NCI-H2171 treated with DMSO at 0.1 percent for 48 hours (cell line): ENCODE results near the gene CFTR.
A peak's percentile ranks its signal among the peaks of the same experiment; 100 is the strongest.
"Not testable (repeated sequence)": the region's sequence is repeated elsewhere in the genome, so short reads cannot be mapped to it uniquely, and the experiment has no call there.

Source experiments
- DNase-seq: peaks from one replicate; lab custom pipeline; 2025; lab: John Stamatoyannopoulos, UW

The CFTR gene

DNA sequence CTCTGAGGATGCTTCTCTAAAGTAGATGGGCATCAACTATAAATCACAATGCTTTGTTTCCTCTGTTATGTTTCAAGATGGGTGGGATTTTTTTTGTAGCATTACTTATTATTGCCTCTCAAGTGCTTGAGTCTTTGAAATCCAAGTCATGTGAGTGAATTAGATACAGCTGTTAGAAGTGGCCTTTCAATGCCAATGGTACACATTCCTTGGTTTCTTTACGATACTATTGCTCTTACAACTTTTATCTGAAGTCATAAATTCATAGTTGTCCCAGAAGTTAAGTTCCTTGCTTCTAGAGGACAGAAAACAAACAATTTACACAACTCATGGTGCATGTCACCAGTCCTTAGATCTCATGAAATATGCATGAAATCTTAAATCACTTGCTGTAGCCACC, 15.5 kb downstream of the CFTR start:
- no peak for DNase-seq

DNA sequence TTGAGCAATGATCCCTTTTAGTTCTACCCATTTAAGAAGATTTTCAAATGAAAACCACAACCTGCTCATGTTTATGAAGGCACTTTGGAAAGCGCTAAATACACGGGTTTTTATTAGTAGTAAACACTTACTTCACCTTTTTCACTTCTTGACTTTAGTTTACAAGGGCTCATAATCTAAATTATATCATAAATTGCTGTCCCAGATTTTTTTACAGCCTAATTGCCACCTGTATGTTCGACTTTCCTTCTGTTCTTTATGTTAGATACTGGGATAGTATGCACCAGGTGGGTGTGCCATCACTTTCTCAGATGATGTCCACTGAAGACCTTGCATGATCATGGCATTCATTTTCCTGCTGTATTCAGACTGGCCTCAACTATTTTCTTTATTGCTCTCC, 22.5 kb downstream of the CFTR start:
- DNase-seq, result no peak

DNA sequence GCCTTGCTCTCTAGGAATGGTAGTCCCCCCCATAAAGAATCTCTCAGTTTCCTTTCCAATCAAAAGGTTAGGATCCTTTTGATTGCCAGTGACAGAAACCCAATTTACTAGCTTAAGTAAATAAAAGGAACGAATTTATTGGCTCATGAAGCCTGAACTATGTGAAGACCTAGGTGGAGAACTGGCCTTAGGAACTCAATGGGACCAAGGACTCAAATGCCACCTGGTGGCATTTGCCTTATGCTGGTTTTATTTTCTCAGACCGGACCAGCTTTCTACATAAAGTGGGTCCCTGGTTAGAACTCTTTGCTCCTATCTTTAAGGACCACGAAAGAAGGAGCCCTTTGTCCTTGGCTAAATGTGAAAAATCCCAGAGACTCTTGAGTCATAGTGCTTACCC, 25.4 kb downstream of the CFTR start:
- no peak for DNase-seq

DNA sequence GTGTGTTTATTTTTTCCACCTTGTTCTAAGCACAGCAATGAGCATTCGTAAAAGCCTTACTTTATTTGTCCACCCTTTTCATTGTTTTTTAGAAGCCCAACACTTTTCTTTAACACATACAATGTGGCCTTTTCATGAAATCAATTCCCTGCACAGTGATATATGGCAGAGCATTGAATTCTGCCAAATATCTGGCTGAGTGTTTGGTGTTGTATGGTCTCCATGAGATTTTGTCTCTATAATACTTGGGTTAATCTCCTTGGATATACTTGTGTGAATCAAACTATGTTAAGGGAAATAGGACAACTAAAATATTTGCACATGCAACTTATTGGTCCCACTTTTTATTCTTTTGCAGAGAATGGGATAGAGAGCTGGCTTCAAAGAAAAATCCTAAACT, 28.9 kb downstream of the CFTR start:
- DNase-seq, result no peak

DNA sequence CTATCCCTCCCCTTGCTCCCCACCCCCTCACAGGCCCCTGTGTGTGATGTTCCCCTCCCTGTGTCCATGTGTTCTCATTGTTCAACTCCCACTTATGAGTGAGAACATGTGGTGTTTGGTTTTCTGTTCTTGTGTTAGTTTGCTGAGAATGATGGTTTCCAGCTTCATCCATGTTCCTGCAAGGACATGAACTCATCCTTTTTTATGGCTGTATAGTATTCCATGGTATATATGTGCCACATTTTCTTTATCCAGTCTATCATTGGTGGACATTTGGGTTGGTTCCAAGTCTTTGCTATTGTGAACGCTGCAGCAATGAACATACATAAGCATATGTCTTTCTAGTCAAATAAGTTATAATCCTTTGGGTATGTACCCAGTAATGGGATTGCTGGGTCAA, 37.4 kb downstream of the CFTR start:
- not testable (repeated sequence) for DNase-seq

DNA sequence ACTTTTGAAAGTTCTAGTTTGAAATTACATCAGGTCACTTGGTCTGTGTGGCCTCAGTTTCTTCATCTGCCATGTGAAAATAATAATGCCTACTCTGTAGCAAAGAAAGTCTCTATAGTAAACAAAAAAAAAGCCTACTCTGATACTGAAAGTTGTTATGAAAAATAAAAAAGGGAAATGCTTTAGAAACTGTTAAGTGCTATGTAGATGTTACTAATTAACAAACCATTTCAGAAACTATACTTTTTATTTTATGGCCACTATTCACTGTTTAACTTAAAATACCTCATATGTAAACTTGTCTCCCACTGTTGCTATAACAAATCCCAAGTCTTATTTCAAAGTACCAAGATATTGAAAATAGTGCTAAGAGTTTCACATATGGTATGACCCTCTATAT, 50.6 kb downstream of the CFTR start:
- DNase-seq, result no peak

DNA sequence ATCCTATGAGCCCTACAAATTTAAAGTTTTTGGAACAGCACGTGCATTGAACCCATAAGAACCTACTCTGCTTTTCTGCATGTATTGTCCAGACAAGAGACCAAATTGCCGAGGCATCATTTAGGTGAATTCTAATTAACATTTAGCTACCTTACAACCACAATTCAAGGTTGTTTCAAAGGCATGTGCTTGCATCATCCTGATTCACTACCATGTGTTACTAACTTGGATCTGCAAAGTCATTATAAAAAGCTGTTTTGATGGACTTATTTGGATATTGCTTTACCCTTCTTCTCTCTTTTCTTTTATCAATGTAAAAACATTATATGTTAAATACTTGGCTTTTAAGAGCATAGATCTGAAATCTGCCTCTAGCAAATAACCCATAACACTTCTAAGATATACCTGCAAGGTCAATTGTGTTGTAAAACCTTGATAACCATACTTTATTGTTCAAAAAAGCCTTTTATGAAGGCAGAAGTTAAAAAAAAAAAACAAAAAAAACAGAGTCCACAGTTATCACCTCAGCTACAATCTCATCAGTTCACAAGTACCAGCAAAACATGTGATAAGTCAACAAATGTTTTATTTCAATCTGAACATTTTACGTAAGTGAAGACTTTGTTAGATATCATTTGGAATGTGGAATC, 51.9 kb downstream of the CFTR start:
- no peak for DNase-seq

DNA sequence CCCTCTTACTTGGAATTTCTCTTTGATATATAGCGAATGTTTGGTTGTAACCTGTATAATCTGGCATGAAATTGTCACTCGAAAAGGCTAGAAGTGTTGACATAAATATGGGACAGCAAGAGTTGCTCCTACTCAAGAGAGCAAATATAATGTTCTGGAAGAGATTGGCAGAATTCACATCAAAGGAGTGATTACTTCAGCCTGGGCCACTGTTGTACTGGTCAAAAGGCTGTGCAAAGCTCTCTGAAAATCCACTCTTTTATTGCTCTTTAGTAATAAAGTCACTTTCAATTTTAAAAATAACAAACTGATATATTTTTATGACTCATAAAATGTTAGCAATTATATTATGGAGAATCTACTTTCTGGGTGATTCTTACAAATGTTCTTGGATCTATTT, 58.2 kb downstream of the CFTR start:
- no peak for DNase-seq

DNA sequence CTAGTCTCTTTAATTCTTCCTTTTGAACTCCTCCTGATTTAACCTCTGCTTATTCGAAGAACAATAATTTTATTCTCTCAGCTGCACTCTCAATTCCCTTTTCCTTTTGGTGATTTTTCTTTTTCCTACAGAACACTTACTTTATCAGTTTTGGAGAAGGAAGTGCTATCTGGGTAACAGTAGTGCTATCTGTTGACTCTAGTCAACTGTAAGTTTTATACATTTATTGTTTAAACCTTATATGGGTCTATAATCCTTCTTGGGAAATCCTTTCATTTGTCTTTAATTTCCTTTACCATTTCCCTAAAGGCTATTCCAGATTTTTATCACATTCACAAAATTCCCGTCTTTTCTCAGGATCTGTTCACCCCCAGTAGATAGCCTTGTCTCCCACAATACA, 64.2 kb downstream of the CFTR start:
- no peak for DNase-seq

DNA sequence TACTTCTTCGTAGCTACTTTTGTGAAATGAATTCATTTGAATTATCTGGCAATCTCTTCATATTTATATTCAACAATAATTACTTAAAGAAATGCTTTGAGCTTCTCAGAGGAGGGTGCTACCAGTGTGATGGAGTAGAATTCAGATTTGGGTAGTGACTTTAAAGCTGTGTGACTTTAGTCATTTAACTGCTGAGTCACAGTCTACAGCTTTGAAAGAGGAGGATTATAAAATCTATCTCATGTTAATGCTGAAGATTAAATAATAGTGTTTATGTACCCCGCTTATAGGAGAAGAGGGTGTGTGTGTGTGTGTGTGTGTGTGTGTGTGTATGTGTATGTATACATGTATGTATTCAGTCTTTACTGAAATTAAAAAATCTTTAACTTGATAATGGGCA, 68.2 kb downstream of the CFTR start:
- no peak for DNase-seq

DNA sequence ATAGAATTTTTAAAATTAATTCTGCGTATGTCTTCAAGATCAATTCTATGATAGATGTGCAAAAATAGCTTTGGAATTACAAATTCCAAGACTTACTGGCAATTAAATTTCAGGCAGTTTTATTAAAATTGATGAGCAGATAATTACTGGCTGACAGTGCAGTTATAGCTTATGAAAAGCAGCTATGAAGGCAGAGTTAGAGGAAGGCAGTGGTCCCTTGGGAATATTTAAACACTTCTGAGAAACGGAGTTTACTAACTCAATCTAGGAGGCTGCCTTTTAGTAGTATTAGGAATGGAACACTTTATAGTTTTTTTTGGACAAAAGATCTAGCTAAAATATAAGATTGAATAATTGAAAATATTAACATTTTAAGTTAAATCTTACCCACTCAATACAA, 70.8 kb downstream of the CFTR start:
- DNase-seq, result peak; percentile 2

DNA sequence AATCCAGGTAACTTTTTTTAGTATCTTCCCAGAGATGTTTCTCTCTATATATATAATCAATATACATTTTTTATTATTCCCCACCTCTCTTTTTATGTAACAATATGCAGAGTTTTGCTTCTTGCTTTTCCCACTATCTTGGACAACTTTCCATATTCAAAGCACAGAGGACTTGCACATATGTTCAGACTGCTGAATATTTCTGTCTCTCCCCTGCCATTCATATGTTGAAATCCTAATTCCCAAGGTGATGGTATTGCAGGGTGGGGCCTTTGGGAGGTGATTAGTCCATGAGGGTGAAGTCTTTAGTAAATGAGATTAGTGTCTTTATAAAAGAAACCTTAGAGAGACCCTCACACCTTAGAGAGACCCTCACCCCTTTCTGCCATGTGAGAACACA, 72.8 kb downstream of the CFTR start:
- no peak for DNase-seq

DNA sequence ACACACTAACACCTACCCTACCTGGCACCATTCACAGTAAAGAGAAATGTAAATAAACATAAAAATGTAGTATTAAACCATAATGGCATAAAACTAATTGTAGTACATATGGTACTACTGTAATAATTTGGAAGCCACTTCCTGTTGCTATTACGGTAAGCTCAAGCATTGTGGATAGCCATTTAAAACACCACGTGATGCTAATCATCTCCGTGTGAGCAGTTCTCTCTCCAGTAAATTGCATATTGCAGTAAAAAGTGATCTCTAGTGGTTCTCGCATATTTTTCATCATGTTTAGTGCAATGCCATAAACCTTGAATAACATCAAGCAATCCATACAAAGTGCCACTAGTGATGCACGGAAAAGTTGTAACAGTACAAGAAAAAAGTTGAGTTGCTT, 75.4 kb downstream of the CFTR start:
- no peak for DNase-seq

DNA sequence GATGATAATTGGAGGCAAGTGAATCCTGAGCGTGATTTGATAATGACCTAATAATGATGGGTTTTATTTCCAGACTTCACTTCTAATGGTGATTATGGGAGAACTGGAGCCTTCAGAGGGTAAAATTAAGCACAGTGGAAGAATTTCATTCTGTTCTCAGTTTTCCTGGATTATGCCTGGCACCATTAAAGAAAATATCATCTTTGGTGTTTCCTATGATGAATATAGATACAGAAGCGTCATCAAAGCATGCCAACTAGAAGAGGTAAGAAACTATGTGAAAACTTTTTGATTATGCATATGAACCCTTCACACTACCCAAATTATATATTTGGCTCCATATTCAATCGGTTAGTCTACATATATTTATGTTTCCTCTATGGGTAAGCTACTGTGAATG, 79.6 kb downstream of the CFTR start:
- no peak for DNase-seq

DNA sequence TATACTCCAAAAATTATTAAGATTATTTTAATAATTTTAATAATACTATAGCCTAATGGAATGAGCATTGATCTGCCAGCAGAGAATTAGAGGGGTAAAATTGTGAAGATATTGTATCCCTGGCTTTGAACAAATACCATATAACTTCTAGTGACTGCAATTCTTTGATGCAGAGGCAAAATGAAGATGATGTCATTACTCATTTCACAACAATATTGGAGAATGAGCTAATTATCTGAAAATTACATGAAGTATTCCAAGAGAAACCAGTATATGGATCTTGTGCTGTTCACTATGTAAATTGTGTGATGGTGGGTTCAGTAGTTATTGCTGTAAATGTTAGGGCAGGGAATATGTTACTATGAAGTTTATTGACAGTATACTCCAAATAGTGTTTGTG, 80.2 kb downstream of the CFTR start:
- no peak for DNase-seq

DNA sequence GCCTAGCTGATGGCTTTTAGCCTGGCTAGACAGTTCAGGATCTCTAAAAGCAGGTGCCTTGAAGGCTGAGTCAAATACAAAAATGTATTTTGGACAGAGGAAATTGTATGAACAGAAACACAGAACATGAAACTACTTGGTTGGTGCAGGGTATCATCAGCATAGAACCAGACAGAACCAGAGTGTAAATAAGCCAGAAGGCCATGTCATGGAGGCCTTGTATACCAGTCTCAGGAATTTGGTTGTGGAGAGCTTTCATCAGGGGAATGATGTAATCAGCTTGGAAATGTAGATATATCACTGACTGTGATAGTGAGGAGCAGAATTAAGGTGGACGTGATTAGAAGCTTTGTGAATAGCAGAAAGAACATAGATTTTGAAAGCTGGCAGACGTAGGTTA, 82.9 kb downstream of the CFTR start:
- no peak for DNase-seq

DNA sequence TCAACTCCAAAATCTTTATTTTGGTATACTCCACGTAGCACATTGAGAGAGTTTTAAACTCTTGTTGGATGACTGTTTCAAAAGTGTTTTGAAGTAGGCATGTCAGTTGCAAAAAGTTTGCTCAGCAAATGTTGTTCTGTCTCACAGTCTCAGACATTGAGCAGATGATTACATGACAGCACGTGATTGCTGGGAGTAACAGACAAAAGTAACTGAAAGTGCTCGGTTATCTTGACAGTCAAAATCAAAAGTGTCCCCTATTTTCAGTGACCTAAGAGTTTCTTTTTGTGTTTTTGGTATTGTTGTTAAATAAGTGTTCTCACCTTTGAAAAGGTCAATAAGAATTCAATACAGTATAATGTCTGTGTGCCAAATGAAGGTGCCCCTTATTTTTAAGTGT, 84.3 kb downstream of the CFTR start:
- no peak for DNase-seq

DNA sequence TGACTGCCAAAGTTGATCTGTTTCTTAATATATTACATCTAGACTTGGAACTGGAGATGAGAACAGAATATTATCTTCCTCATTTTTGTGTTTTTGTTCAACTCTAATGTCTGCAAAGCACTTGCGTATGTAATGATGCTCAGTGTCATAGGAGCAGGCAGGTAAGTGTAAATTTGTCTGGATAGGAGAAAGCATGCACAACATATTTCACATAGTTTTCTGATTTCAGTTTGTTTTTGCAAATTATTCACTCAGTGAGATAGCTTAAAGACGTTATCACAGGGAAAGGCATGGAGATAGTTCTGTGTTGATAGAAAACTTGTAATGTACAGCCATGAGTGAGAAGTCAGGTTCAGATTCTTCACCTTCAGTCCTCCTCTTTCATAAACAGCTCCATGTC, 84.8 kb downstream of the CFTR start:
- DNase-seq, result no peak

DNA sequence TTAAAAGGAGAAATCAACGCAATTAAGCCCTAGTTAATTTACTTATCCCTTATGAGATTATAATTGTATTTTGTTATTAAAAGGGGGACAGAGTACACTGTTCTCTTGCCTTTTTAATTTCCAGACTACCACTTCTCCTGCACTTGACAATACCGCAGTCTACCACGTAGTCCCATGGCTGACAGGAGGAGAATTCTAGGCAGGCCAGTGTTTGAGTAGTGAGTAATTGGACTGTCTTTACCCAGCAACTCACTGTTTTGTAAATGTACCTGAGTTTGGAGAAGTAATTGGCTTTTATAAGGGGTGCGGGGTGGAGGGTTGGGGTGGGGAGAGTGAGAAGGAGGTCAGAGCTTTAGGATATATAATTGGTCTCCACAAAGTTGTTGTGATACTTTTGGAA, 85.4 kb downstream of the CFTR start:
- DNase-seq, result no peak

DNA sequence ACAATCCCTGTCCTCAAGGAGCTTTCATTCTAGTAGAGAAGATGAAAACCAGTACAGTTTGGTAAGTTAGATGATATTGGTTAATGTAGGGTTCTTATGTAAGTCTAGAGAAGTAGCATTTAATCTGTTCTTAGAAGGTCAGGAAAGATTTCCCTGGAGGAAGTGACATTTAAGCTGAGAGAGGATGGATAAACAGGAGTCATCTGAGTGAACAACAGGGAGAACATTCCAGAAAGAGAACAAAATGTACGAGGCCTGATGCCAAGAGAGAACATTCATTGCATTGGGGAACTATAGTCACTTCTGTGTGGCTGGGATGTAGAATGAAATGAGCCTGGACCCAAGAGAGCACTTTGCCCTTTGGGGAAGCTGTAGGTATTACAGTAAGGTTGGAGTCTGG, 88.0 kb downstream of the CFTR start:
- no peak for DNase-seq

DNA sequence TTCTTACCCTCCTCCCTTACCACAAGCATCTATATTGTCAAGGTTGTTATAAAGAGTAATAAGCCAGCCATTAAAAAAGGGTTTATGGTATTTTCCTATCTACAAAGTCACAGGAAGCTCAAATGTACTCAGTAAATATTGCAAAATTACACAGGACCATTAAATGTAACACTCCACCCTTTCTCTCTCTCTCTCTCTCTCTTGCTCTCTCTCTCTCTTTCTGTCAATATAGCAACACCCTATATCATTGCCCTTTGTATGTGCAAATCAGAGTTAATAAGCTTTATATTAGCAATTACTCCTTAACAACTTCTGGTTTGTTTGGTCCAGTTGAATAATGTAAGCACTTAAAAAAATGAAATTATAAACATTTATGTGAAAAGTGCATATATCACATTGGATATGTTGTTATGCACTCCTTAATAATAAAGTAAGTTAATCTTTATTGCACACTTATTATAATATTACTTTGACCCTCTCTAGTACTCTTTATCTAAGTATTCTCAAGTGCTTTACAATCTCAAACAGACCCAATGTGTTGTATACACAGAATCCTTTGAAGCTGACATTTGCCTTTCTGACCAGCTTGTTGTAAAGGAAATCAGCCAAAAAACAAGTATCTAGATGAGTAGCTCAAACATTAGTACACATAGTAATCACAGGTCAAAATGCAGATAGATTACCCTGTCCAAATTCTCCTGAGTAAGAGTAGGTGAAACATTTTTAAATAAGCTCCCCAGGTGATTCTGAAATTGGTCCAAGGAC, 93.2 kb downstream of the CFTR start:
- DNase-seq, result no peak

DNA sequence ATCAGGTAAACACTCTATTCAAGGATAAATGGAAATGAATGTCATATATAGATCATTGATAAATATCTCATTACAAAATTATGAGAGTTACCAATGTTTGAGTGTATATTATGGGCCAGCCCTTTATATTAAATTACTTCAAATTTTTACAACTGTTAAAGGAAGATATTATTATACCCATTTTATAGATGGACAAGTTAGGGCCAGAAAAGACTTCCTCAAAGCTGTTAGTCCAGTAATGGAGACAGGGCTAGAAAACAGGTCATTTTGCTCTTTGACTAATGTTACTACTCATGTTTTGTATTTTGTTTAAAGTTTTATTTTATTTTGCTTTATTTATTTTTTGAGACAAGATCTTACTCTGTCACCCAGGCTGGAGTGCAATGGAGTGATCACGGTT, 101.6 kb downstream of the CFTR start:
- DNase-seq, result no peak

DNA sequence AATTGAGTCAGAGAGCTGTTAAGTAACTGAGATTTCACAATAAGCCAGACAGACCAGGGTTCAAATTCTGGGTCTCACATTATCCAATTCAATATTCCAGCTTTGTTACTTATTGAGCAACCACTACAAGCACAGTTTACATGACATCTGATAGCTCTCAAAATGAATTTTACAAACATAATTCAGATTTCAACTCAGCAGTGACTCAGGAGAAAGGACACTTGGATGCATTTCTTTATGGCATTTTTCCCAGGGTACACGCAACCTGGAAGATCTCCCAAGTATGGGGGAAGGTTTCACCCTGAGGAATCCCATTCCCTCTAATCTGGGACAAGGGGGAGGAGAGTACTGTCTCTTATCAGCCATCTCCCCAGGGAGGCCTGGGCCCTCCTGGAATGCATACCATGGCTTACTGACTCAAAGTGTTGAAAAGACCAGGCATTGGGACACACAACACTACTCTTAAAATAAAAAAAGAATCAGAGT, 102.4 kb downstream of the CFTR start:
- no peak for DNase-seq

DNA sequence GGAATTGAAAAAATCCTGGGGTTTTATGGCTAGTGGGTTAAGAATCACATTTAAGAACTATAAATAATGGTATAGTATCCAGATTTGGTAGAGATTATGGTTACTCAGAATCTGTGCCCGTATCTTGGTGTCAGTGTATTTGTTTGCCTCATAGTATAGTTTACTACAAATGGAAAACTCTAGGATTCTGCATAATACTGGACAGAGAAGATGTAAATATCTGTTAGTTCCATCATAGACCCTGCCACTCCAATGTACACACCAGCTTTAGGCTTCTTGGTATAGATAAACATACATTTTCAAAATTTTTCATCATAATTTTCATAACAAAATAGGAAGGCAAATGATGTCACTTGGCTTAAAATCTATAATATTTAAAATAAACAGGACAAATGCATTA, 108.1 kb downstream of the CFTR start:
- no peak for DNase-seq
